HAP-1 (cell line): ENCODE results near the gene FAM131B.

Experiments used
- DNase-seq, 2 experiments: peaks; one replicate each; pipeline ENCODE4 v3.0.0-alpha.2; 2016 to 2020; ENCODE audit warnings: low spot score in 2 of 2
- H3K27me3 ChIP-seq: fragments of 250-450 bp; sonication (Bioruptor Pico); 2 replicates; pipeline ENCODE4 v1.5.1; 2020; ENCODE audit warnings: low read depth, mild to moderate bottlenecking, moderate library complexity
- H3K36me3 ChIP-seq: fragments of 250-450 bp; sonication (Bioruptor Pico); replicated peaks from 2 replicates; pipeline ENCODE4 v1.5.1; 2020; ENCODE audit warnings: mild to moderate bottlenecking
- H3K4me1 ChIP-seq: fragments of 250-450 bp; sonication (Bioruptor Pico); 2 replicates; pipeline ENCODE4 v1.5.1; 2020; ENCODE audit warnings: mild to moderate bottlenecking
- H3K4me3 ChIP-seq: fragments of 250-450 bp; sonication (Bioruptor Pico); 2 replicates; pipeline ENCODE4 v1.5.1; 2020; ENCODE audit warnings: mild to moderate bottlenecking, moderate library complexity
- H3K9me3 ChIP-seq: fragments of 250-450 bp; sonication (Bioruptor Pico); 2 replicates; pipeline ENCODE4 v1.5.1; 2020; ENCODE audit warnings: mild to moderate bottlenecking, moderate library complexity
- in situ Hi-C: fragments of 300-500 bp; cut with MboI; formaldehyde crosslinking; loops from 3 replicates; pipeline ENCODE4 v1.14.3; 2020; ENCODE audit warnings: low sequenced_read_pairs, inconsistent platforms, mixed read lengths

The FAM131B gene

DNA sequence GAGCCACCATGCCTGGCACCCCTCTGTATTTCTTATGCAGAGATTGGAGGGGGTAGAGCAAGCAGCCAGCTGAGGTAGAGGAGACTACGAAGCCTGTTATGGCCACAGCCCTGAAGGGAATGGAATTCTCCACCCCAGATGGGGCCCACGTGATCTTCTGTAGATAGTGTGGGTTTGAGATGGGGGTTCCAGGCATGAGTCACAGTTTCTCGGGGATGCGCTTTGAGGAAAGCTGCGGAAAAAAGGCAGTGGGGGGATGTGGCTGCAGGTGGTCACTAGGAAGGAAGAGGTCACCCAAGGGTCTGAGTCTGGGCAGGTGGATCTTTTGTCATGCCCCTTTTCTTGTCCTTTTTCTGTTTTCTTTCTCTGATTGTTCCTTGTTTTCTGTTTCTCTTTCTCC, 11.5 kb downstream of the FAM131B start:
- no peaks in the 10 kb centered on the region for H3K36me3 ChIP-seq
- H3K4me3 ChIP-seq = no peak overlapping the region
- no peaks in the 10 kb centered on the region for H3K4me1 ChIP-seq
- H3K27me3 ChIP-seq = peaks cover 32% of the 10 kb centered on the region
- DNase-seq = no peak
- in situ Hi-C loops = no loop called here
- no peaks in the 10 kb centered on the region for H3K9me3 ChIP-seq

DNA sequence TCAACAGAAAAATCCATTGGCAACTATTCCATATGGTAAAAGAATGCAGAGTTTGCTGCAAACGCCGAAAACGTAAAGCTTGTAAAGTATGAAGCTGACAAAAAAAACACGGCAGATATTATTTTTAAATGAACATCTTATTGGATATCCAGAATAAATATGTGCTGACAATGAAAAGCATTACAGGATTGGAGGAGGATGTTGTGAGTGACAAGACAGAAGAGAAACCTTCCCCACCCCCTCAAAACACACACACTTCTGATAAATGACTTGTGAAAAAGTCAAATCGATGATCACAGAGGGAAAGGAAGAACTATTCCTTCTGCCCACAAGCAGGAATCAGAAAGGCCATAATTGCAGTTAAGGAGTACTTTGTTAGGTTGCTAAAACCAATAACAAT, 14.6 kb downstream of the FAM131B start:
- Histone ChIP-seq H3K4me1 (no peaks in the 10 kb centered on the region), H3K36me3 (no peaks in the 10 kb centered on the region), H3K4me3 (no peak overlapping the region), H3K9me3 (no peaks in the 10 kb centered on the region), H3K27me3 (peaks cover 32% of the 10 kb centered on the region)
- no peak for DNase-seq
- in situ Hi-C loops = no loop called here

DNA sequence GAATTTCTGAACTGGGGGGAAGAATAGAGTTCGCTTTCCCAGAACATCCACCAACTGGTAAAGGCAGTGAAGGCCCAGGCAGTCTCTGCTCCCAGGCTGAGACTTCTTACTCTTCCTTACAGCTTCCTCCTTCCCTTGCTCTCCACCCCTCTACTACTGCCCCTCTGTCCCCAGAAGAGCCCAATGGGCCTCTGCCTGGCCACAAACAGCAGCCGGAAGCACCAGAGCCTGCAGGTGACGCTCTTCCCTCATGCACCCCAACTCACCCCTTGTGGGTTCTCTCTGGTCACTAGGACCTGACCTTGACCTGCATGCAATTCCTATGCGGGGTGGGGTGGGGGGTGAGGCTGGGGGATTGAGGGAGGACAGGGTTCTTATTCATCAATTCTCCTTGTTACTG, 16.5 kb downstream of the FAM131B start:
- Histone ChIP-seq H3K27me3 (peaks cover 25% of the 10 kb centered on the region), H3K9me3 (no peaks in the 10 kb centered on the region), H3K4me3 (no peak overlapping the region), H3K36me3 (no peaks in the 10 kb centered on the region), H3K4me1 (no peaks in the 10 kb centered on the region)
- DNase-seq = no peak
- in situ Hi-C loops = no loop called here

DNA sequence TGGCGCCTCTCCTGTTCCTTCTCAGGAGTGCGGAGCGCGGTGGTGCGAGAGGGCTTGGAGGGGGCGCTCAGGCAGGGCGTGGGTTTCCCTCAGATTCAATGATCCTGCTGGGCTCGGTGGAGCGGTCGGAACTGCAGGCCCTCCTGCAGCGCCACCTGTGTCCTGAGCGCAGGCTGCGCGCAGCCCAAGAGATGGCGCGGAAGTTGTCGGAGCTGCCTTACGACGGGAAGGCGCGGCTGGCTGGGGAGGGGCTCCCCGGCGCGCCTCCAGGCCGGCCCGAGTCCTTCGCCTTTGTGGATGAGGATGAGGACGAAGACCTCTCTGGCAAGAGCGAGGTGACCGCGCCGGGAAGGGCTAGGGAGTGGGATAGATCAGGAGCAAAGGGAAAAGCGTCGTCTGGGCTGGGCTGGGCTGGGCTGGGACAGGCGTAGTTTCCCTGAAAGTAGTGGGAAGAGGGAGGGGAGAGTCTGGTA, 17.0 kb downstream of the FAM131B start:
- peak; percentile 61 to 79 for DNase-seq
- in situ Hi-C loops = no loop called here
- peaks cover 22% of the 10 kb centered on the region for H3K27me3 ChIP-seq
- H3K4me3 ChIP-seq = no peak overlapping the region
- H3K36me3 ChIP-seq = no peaks in the 10 kb centered on the region
- no peaks in the 10 kb centered on the region for H3K4me1 ChIP-seq
- no peaks in the 10 kb centered on the region for H3K9me3 ChIP-seq

DNA sequence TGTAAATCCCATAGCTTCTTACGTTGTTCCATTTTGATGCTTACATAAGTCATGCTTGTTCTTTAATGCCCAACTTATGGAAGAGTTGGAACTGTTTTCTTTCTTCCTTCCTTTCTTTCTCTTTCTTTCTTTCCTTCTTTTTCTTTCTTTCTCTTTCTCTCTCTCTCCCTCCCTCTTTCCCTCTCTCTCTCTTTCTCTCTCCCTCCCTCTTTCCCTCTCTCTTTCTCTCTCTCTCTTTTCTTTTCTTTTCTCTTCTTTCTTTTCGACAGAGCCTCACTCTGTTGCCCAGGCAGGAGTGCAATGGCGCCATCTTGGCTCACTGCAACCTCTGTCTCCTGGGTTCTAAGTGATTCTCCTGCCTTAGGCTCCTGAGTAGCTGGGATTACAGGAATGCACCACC, 18.9 kb downstream of the FAM131B start:
- Histone ChIP-seq H3K4me3 (no peak overlapping the region), H3K4me1 (no peaks in the 10 kb centered on the region), H3K27me3 (peaks cover 6% of the 10 kb centered on the region), H3K9me3 (no peaks in the 10 kb centered on the region), H3K36me3 (no peaks in the 10 kb centered on the region)
- no peak for DNase-seq
- in situ Hi-C loops = no loop called here

DNA sequence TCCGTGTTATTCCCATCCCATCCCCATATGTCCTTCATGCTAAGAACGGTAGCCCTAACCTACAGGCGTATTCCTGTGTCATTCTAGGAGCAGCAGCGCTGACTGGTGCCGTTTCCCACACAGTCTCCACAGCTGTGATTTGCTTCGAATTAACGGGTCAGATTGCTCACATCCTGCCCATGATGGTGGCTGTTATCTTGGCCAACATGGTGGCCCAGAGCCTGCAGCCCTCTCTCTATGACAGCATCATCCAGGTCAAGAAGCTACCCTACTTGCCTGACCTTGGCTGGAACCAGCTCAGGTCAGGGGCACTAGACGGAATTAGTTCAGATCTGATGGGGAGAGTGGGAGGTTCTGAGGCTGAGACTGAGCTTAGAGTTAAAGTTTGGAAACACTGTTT, 20.7 kb downstream of the FAM131B start:
- no peak for DNase-seq
- no peak overlapping the region for H3K4me3 ChIP-seq
- H3K4me1 ChIP-seq = no peaks in the 10 kb centered on the region
- in situ Hi-C loops = no loop called here
- peaks cover 2% of the 10 kb centered on the region; the same call in 1 of the 2 replicates for H3K27me3 ChIP-seq
- H3K9me3 ChIP-seq = no peaks in the 10 kb centered on the region
- H3K36me3 ChIP-seq = no peaks in the 10 kb centered on the region

DNA sequence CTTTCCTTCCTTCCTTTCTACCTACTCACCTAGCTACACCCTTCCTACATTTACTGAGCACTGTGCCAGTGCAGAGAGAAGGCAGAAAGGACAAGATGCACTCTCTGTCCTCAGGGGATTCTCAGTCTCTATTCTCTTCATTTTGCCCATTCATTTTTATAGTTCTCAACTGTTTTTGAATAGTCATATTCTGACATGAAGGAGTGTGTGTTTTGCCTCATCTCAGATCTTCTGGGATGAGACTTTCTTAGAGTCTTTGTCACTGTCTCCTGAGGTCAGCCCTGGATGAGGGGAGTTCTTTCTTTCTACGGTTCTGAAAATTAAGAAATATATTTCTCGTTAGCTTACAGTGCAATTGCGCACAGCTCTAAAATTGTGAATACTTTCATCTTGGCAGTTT, 25.3 kb downstream of the FAM131B start:
- H3K9me3 ChIP-seq = no peaks in the 10 kb centered on the region
- H3K27me3 ChIP-seq = peaks cover 11% of the 10 kb centered on the region; the same call in 1 of the 2 replicates
- in situ Hi-C loops = no loop called here
- DNase-seq = no peak
- no peak overlapping the region for H3K4me3 ChIP-seq
- no peaks in the 10 kb centered on the region for H3K4me1 ChIP-seq
- H3K36me3 ChIP-seq = no peaks in the 10 kb centered on the region

DNA sequence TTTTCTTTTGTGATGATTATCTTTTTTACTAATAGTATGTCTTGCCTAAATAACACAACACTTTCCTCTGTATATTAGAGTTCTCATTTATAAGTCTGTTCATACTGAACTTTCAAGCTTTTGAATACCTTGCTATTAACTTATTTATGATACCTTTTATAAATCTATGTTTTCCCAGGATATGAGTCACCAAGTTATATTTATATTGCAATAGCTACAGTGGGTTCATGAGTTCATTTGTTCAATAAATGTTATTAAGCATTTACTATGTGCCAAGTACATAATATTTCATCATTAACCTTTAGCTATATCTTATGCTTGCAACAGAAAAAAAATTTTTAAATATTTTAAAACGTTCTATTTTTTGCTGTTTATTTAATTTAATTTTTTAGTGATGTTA, 28.3 kb downstream of the FAM131B start:
- no peaks in the 10 kb centered on the region for H3K9me3 ChIP-seq
- no peak overlapping the region for H3K4me3 ChIP-seq
- H3K27me3 ChIP-seq = peaks cover 11% of the 10 kb centered on the region; the same call in 1 of the 2 replicates
- H3K4me1 ChIP-seq = no peaks in the 10 kb centered on the region
- in situ Hi-C loops = no loop called here
- DNase-seq = no peak
- H3K36me3 ChIP-seq = no peaks in the 10 kb centered on the region

DNA sequence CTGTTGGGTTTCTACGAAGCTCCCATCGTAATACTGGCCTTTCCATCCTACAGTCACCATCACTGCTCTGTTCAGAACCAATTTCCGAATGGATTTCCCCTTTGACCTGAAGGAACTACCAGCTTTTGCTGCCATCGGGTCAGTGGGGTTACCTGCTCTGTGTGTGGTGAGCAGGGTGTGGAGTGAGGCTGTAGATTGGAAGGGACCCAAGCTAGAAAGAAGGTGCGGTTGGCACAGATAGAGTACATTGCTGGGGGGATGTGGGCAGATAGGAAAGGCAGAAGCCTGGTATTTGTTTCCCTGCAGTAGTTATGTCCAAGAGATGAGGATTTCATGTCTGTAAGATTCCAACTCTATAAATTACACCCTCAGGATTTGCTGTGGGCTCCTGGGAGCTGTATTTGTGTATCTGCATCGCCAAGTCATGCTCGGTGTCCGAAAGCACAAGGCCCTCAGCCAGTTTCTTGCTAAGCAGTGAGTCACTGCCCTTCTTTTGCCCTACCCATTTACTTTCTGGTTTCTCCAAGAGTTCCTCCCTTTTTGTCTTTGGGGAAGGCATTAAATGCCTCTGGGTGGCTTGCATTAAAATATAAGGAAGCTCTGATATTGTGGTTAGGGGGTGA, 31.2 kb downstream of the FAM131B start:
- in situ Hi-C loops = no loop called here
- no peaks in the 10 kb centered on the region for H3K36me3 ChIP-seq

DNA sequence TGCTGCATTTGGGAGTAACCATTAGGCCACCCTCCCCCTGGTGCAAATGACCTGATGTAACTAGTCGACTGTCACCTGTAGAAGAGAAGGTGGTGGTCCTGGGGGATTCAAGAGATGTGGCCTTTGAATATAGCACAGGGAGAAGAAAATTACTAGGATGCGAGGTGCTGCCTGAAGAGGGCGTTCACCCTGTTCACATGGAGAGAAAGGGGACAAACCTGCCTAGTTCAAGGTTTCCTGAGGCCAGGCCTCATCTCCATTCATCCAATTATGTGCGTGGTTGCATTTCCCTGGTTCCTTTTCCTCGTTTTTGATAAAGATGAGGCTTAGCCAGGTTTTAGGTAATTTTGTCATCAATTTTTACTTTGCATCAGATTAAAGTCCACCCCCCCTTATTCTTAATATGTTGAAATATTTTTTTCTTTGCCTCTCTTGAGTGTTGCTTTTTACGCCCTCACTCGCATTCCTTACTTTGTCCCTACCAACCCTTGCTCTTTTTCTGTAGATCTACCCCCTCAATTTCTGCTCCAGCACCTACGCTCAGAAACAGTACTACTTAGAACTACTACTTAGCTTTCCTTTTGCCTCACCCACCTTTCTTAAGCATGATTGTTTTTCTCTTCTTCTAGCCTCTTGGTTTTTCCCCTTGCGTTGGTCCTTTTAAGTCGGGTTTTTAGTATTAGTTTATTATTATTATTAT, 32.9 kb downstream of the FAM131B start:
- in situ Hi-C loops = no loop called here
- no peaks in the 10 kb centered on the region for H3K9me3 ChIP-seq
- H3K4me3 ChIP-seq = no peak overlapping the region
- no peaks in the 10 kb centered on the region for H3K36me3 ChIP-seq
- H3K4me1 ChIP-seq = no peaks in the 10 kb centered on the region
- no peak for DNase-seq
- H3K27me3 ChIP-seq = 0 out of 2 replicates have a peak, but pooled peaks cover 4% of the 10 kb centered on the region

More for the DNA sequence above, 31.2 kb downstream of the FAM131B start:
- Histone ChIP-seq H3K27me3 (peaks cover 6% of the 10 kb centered on the region; the same call in 1 of the 2 replicates), H3K9me3 (no peaks in the 10 kb centered on the region), H3K4me1 (no peaks in the 10 kb centered on the region), H3K4me3 (no peak overlapping the region)
- no peak for DNase-seq

DNA sequence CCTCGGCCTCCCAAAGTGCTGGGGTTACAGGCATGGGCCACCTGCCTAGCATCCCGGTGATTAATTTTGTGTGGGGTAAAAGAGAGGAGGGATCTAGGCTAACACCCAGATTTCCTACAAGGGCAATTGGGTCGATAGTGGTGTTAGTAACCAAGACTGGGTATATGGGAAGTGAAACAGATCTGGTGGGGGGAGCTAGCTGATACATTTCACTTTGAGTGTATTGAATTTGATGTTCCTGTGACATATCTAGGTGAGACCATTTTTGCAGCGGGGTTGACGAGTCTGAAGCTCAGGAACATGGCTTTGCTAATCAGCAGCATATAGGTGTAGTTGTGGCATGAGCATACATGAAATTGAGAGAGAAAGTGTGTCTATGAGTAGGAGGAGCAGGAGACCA, 34.6 kb downstream of the FAM131B start:
- DNase-seq = no peak
- Histone ChIP-seq H3K4me3 (no peak overlapping the region), H3K4me1 (no peaks in the 10 kb centered on the region), H3K27me3 (no peaks in the 10 kb centered on the region), H3K9me3 (no peaks in the 10 kb centered on the region), H3K36me3 (no peaks in the 10 kb centered on the region)
- in situ Hi-C loops = no loop called here

DNA sequence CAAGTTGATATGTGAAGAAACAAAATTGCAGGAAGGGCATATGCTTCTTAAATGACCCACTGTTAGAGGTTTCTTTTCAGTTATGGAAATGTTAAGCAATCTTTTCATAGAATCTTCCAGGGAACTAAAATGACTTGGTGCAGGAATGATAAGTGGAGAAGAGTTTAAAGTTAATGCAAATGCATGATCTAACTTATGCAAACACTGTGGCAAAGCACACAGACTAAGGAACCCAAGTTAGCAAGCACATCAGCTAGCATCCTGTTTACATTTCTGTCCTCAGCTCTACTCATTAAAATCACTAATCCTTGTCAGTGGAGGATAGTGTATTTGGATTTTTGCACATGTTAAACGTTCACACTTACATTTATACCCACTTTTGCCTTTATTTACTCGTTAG, 37.3 kb downstream of the FAM131B start:
- no peaks in the 10 kb centered on the region for H3K36me3 ChIP-seq
- no peak for DNase-seq
- no peaks in the 10 kb centered on the region for H3K27me3 ChIP-seq
- H3K4me3 ChIP-seq = no peak overlapping the region
- no peaks in the 10 kb centered on the region for H3K9me3 ChIP-seq
- in situ Hi-C loops = no loop called here
- no peaks in the 10 kb centered on the region for H3K4me1 ChIP-seq

DNA sequence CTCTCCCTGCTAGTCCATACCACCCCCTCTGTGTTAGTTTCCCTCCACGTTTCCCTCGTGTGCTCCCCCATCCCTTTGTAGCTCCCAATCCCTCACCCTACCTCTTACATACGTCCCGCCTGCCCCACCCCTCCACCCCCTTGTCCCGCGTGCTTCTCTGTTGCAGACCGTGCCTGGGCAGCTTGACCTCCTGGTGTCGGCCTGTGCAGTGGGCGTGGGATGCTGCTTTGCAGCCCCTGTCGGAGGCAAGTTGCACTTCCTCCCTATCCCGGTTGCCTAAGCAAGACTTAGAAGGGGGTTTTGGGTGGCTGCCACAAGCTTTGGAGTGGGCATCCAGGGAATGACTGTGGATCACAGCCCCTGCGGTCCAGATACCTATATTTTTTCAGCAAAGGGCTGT, 38.9 kb downstream of the FAM131B start:
- no peak overlapping the region for H3K4me3 ChIP-seq
- no peaks in the 10 kb centered on the region for H3K4me1 ChIP-seq
- no peaks in the 10 kb centered on the region for H3K9me3 ChIP-seq
- H3K36me3 ChIP-seq = no peaks in the 10 kb centered on the region
- H3K27me3 ChIP-seq = no peaks in the 10 kb centered on the region
- in situ Hi-C loops = no loop called here
- DNase-seq = no peak

DNA sequence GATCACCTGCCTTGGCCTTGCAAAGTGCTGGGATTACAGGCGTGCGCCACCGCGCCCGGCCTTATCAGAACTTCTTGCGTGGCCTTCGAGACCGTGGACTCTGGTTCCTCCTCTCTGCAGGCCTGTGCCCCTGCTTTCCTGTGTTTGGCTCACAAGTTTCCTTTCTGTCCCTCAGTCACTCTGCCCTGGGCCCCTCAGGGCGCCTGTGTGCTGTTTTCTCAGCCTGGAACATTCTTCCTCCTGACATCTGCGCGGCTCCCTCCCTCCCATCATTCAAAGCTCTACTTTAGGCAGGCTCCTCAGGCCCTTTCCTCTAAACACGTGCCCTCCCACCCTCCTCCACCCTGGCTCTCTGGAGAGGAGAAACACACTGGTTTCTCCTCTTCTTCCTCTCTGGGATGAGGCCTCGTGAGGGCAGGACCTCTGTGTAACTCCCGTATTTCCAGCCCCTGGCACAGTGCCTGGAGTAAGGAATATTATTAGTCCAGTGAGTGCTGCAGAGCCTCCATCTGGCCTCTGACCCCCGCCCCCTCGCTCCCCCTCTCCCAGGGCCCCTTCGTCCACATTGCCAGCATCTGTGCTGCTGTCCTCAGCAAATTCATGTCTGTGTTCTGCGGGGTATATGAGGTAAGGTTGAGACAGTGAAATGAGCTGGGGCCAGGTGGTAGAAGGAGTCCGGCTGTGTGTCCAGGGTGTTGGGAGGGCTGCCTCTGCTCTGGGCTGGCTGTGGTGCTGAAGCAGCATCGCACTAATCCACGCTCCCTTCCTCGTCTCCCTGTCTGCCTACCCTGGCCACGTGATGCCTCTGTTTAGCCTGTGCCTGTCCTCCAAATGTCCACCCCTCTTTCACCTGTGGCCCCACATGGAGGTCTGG, 39.5 kb downstream of the FAM131B start:
- Histone ChIP-seq H3K4me3 (no peak overlapping the region), H3K36me3 (no peaks in the 10 kb centered on the region), H3K4me1 (no peaks in the 10 kb centered on the region), H3K9me3 (no peaks in the 10 kb centered on the region), H3K27me3 (no peaks in the 10 kb centered on the region)
- in situ Hi-C loops = no loop called here
- no peak for DNase-seq
